PFSK-1 (cell line): ENCODE results near the gene THEM5.

Experiments
- FOXP2 ChIP-seq: optimal IDR thresholded peaks from 2 replicates; pipeline ENCODE3; 2011; ENCODE audit warnings: borderline replicate concordance, control low read depth, inconsistent platforms; ENCODE audit not compliant: insufficient read depth; ENCODE audit errors: extremely low read length, extremely low read depth
- POLR2AphosphoS5 ChIP-seq: IDR thresholded peaks from 2 replicates; pipeline ENCODE4 v1.6.1; 2012; ENCODE audit warnings: low read depth, mild to moderate bottlenecking, control low read depth, low read length, moderate library complexity
- REST ChIP-seq, 2 experiments: IDR thresholded peaks; 2 replicates each; pipeline versions ENCODE4 v1.6.1 to v1.8.0; 2011 to 2012; ENCODE audit warnings: low read depth in 2 of 2, low read length in 2 of 2, control low read depth in 1 of 2, inconsistent platforms in 1 of 2, mild to moderate bottlenecking in 1 of 2, moderate library complexity in 1 of 2; ENCODE audit not compliant: insufficient read depth in 1 of 2
- TAF1 ChIP-seq: IDR thresholded peaks from 2 replicates; pipeline ENCODE4 v1.6.1; 2012; ENCODE audit warnings: low read length, control low read depth, borderline replicate concordance; ENCODE audit not compliant: insufficient read depth

DNA sequence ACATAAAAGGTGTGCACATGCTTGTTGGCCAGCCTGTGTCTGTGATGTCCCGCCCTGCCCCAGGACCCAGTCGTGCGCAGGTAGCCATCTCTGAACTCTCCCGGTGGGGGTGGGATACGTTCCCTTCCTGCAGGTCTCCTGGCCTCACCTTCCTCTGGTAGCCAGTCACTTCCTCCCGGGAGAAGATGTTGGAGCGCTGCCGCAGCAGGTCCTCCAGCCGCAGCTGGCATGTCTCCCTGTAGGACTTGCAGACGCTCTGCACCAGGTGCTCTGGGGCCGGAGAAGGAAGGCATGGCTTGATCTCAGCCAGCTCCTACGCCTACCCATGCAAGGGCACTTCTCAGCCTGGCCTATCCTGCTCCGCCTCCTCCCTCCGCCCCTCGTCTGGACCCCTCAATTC lies 39.1 kb downstream of the THEM5 start:
- no peak for TF ChIP-seq TAF1
- no peak for TF ChIP-seq FOXP2
- no peak for TF ChIP-seq POLR2AphosphoS5
- TF ChIP-seq REST (IDR thresholded peaks at IDR 0.05; ENCODE audit: insufficient read depth in 1 of 2, low read depth in 2 of 2, low read length in 2 of 2) = no peak
